Renal cortical epithelial cell (primary cell): ENCODE data around the gene NPS. TPM values are rescaled to one million over a fixed set of nuclear protein-coding genes. Genes with fewer than 3 reads are reported as not detected.

Experiments
- total RNA-seq: library from RNA; depleted of rRNA; stranded (reverse); fragments of >200 nt; gene quantifications from 2 replicates; pipeline ENCODE4 v1.2.3, GENCODE V29; 2014

Gene NPS
- total RNA-seq, 1 donor from 2014 or later = not detected

Other genes with a start within 250 kb of the NPS start
- gene FOXI2, start 187.9 kb downstream of the NPS start, total RNA-seq = not detected in 2 replicates